ENCODE data around the gene LTBP2. TPM values are rescaled to one million over a fixed set of nuclear protein-coding genes. Genes with fewer than 3 reads are reported as not detected.

LTBP2 gene
- total RNA-seq, 2 experiments from 2014 or later: 0.04 to 0.37 TPM

DNA sequence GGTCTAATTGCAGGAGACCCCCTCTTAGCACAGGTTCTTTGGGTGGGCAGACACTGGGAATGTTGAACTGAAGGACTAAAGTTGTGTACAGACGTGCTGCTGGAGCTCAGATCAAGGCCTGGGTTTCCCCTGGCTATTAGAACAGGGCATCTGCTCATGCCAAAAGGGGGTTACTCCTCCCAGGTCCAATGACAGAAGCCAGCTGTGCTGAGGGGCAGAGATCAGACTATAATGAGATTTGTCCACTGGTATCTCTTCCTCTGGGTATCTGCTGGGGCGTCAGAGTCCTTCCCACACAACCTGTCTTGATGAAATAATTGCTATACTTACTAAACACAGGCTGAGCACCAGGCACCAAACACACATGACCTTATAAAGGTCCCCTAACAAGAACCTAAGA, 42.6 kb downstream of the LTBP2 start:
- no peak for DNase-seq
- Mint-ChIP-seq H3K4me3 (no peak overlapping the region), H3K27me3 (peaks cover 6% of the 10 kb centered on the region), H3K9me3 (ENCODE audit: low read depth) (no peaks in the 10 kb centered on the region), H3K36me3 (ENCODE audit: low read depth) (no peaks in the 10 kb centered on the region), H3K27ac (no peak overlapping the region), H3K4me1 (peaks cover 27% of the 10 kb centered on the region)
- ChIA-PET CTCF (interaction anchor here (0.8 to 1.3 kb wide), 3 partner anchors 40 to 377 kb away, joined by 3 to 6 read pairs (median 3); no protein-coding TSS in a partner anchor), POLR2A (interaction anchor here (0.9 kb wide), 1 partner anchor 273 kb away, joined by 3 read pairs; no protein-coding TSS in a partner anchor)
- no peak for ATAC-seq
- intact Hi-C loops (cut with DNase I, micrococcal nuclease): no loop called here

DNA sequence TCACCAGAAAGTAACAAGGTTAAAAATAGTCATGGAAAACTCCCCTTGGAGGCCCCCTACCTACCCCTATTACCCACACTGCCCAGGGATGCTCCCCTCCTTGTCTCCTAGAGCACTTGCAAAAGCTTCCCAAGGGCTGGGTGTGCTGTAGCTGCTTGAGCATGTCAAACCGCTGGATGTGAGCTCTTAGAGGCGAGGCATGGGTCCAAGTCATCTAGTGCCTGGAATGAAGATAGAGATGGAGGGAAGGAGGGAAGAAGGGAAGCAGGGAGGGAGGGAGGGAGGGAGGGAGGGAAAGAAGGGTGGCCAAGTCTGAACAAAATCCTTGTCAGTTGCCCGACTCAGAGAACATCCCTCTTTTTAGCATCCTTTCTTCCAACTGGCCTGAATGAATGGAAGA, 43.1 kb downstream of the LTBP2 start:
- DNase-seq (no peak), ATAC-seq (no peak)
- Mint-ChIP-seq H3K27ac (no peak overlapping the region), H3K27me3 (peaks cover 6% of the 10 kb centered on the region), H3K4me3 (no peak overlapping the region), H3K4me1 (peaks cover 22% of the 10 kb centered on the region), H3K36me3 (ENCODE audit: low read depth) (no peaks in the 10 kb centered on the region), H3K9me3 (ENCODE audit: low read depth) (no peaks in the 10 kb centered on the region)
- intact Hi-C loops (cut with DNase I, micrococcal nuclease): no loop called here
- ChIA-PET POLR2A (no interaction called here), CTCF (interaction anchor here (1.3 kb wide), 1 partner anchor 40 kb away, joined by 6 read pairs; no protein-coding TSS in a partner anchor)

GRCh38 chr14:74568380-74568649, 43.7 kb downstream of the LTBP2 start:
- DNase-seq: no peak
- CTCF ChIA-PET: no interaction called here
- H3K4me1 Mint-ChIP-seq: peaks cover 18% of the 10 kb centered on the region
- no peaks in the 10 kb centered on the region for H3K9me3 Mint-ChIP-seq (ENCODE audit: low read depth)
- H3K27me3 Mint-ChIP-seq: peaks cover 4% of the 10 kb centered on the region
- intact Hi-C loops (cut with DNase I, micrococcal nuclease): no loop called here
- no peak for ATAC-seq
- no peaks in the 10 kb centered on the region for H3K36me3 Mint-ChIP-seq (ENCODE audit: low read depth)
- no peak overlapping the region for H3K27ac Mint-ChIP-seq
- POLR2A ChIA-PET: no interaction called here
- H3K4me3 Mint-ChIP-seq: no peak overlapping the region

DNA sequence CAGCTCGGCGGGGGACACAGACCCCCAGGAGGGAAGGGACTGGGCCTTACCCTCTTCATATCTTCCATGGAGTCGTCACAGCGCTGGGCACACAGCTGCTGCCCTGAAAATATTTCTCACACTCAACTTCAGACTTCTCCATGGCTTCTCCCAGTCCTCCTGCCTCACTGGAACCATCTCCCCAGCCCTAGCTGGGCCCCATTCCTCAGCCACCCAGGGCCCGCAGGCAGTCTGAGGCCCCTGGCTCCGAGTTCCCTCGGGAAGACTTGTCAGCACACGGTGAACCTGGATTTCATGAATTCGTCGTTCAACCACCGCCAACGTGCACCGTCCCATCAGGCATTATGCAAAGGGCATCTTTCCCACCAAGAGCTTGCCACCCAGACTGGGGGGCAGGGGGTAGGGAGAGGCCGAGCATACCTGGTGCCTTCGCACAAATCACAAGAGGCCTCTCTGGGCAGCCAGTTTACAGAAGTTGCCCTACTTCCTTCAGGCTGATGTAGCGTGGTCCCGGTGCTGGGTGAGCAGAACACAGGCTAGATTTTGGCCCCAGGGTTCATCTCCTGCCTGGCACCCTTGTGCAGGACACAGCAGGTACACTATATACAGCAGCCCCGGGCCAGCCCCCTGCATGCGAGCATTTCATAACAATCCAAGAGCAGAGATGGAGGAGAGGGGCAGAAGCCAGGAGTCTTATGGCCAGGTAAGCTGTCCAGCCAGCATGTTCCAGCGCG, 44.2 kb downstream of the LTBP2 start:
- intact Hi-C loops (cut with DNase I, micrococcal nuclease): no loop called here
- Mint-ChIP-seq H3K36me3 (ENCODE audit: low read depth) (no peaks in the 10 kb centered on the region), H3K4me1 (peaks cover 15% of the 10 kb centered on the region), H3K9me3 (ENCODE audit: low read depth) (no peaks in the 10 kb centered on the region), H3K4me3 (no peak overlapping the region), H3K27me3 (peaks cover 4% of the 10 kb centered on the region), H3K27ac (no peak overlapping the region)
- ChIA-PET POLR2A (no interaction called here), CTCF (no interaction called here)
- ATAC-seq: no peak
- DNase-seq: no peak

- Mint-ChIP-seq H3K4me1 (peaks cover 9% of the 10 kb centered on the region), H3K9me3 (ENCODE audit: low read depth) (no peaks in the 10 kb centered on the region), H3K4me3 (no peak overlapping the region), H3K27me3 (peaks cover 2% of the 10 kb centered on the region), H3K27ac (no peak overlapping the region), H3K36me3 (ENCODE audit: low read depth) (no peaks in the 10 kb centered on the region)
- intact Hi-C loops (cut with DNase I, micrococcal nuclease): no loop called here
- no peak for ATAC-seq
- DNase-seq: no peak
- ChIA-PET CTCF (interaction anchor here (0.7 to 1.4 kb wide), 2 partner anchors 10 to 42 kb away, joined by 3 to 5 read pairs; no protein-coding TSS in a partner anchor), POLR2A (no interaction called here)
These were observed 44.8 kb downstream of the LTBP2 start for GRCh38 chr14:74567219-74567618.

DNA sequence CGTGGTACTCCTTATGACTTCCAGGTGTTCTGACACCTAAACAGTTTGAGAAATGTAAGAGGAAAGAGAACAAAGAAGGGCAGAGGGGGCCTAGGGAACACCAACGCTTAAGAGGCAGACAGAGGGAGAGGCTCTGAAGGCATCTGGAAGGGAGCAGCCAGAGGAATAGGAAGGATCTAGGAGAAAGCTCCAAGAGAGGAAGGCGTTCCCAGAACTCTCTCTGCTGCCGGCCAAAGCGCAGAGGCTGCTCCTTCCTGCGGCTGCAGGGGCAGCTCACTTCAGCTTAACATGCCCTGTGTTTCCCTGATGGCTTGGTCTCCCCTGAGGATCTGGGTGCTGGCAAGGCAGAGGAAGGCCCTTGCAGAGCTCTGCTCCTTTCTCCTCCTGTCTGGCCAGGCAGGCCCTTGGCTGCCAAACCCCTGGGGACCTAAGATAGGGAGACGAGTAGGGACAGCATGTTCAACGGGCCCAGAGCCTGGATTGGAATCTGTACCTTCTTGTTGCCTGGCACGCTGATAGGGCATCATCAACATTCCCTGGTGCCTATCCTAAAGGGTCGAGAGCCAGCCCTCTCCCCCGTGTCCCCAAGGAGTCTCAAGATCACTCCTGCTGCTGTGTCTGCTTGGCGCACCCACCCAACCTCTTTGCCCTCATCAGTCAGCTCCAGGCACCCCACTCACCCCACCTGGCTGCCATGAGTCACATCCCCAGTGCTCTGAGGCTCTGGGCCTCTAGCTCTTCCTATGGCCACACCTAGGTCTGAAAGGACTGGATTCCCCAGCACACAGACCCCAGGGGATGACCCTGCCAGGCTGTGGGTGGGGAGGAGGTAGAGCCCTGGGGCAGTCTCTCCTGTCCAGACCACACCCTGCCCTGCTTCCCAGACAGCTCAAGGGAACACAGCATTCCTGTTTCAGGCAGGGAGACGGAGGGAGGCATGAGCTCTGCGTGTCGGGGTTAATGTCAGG, 45.6 kb downstream of the LTBP2 start:
- H3K27me3 Mint-ChIP-seq: peaks cover 2% of the 10 kb centered on the region
- intact Hi-C loops (cut with DNase I, micrococcal nuclease): no loop called here
- H3K4me3 Mint-ChIP-seq: no peak overlapping the region
- no peak overlapping the region for H3K27ac Mint-ChIP-seq
- CTCF ChIA-PET: interaction anchor here (0.6 to 1.4 kb wide), 3 partner anchors 11 to 46 kb away, joined by 3 to 5 read pairs (median 3); partner anchors contain the start of gene LTBP2
- POLR2A ChIA-PET: interaction anchor here (0.6 kb wide), 1 partner anchor 224 kb away, joined by 5 read pairs; no protein-coding TSS in a partner anchor
- peaks cover 1% of the 10 kb centered on the region for H3K4me1 Mint-ChIP-seq
- H3K9me3 Mint-ChIP-seq (ENCODE audit: low read depth): no peaks in the 10 kb centered on the region
- H3K36me3 Mint-ChIP-seq (ENCODE audit: low read depth): no peaks in the 10 kb centered on the region
- DNase-seq (no peak), ATAC-seq (no peak)

GRCh38 chr14:74563586-74564159, 48.4 kb downstream of the LTBP2 start:
- no peak for DNase-seq
- CTCF ChIA-PET: no interaction called here
- Mint-ChIP-seq H3K9me3 (ENCODE audit: low read depth) (no peaks in the 10 kb centered on the region), H3K27me3 (no peaks in the 10 kb centered on the region), H3K4me3 (no peak overlapping the region), H3K36me3 (ENCODE audit: low read depth) (no peaks in the 10 kb centered on the region), H3K27ac (no peak overlapping the region), H3K4me1 (no peaks in the 10 kb centered on the region)
- POLR2A ChIA-PET: no interaction called here
- ATAC-seq: no peak
- intact Hi-C loops (cut with DNase I, micrococcal nuclease): no loop called here

GRCh38 chr14:74563233-74563585, 48.8 kb downstream of the LTBP2 start:
- ChIA-PET POLR2A (no interaction called here), CTCF (interaction anchor here (0.7 kb wide), 1 partner anchor 10 kb away, joined by 4 read pairs; no protein-coding TSS in a partner anchor)
- H3K27me3 Mint-ChIP-seq: no peaks in the 10 kb centered on the region
- DNase-seq (no peak), ATAC-seq (no peak)
- H3K36me3 Mint-ChIP-seq (ENCODE audit: low read depth): no peaks in the 10 kb centered on the region
- no peaks in the 10 kb centered on the region for H3K9me3 Mint-ChIP-seq (ENCODE audit: low read depth)
- no peak overlapping the region for H3K27ac Mint-ChIP-seq
- intact Hi-C loops (cut with DNase I, micrococcal nuclease): no loop called here
- H3K4me1 Mint-ChIP-seq: no peaks in the 10 kb centered on the region
- H3K4me3 Mint-ChIP-seq: no peak overlapping the region

- peak; percentile 57 for ATAC-seq
- H3K9me3 Mint-ChIP-seq (ENCODE audit: low read depth): no peaks in the 10 kb centered on the region
- H3K4me1 Mint-ChIP-seq: no peaks in the 10 kb centered on the region
- H3K4me3 Mint-ChIP-seq: no peak overlapping the region
- H3K36me3 Mint-ChIP-seq (ENCODE audit: low read depth): no peaks in the 10 kb centered on the region
- peak; percentile 18 for DNase-seq
- no peaks in the 10 kb centered on the region for H3K27me3 Mint-ChIP-seq
- POLR2A ChIA-PET: no interaction called here
- CTCF ChIA-PET: interaction anchor here (0.7 kb wide), 1 partner anchor 10 kb away, joined by 4 read pairs; no protein-coding TSS in a partner anchor
- intact Hi-C loops (cut with DNase I, micrococcal nuclease): no loop called here
- no peak overlapping the region for H3K27ac Mint-ChIP-seq
These were observed 49.4 kb downstream of the LTBP2 start for GRCh38 chr14:74562515-74563232.

GRCh38 chr14:74558655-74559054, 53.4 kb downstream of the LTBP2 start:
- intact Hi-C loops (cut with DNase I, micrococcal nuclease): no loop called here
- Mint-ChIP-seq H3K4me3 (no peak overlapping the region), H3K27me3 (no peaks in the 10 kb centered on the region), H3K36me3 (ENCODE audit: low read depth) (no peaks in the 10 kb centered on the region), H3K4me1 (peaks cover 2% of the 10 kb centered on the region), H3K9me3 (ENCODE audit: low read depth) (no peaks in the 10 kb centered on the region), H3K27ac (no peak overlapping the region)
- CTCF ChIA-PET: interaction anchor here (0.7 kb wide), 1 partner anchor 52 kb away, joined by 3 read pairs; no protein-coding TSS in a partner anchor
- POLR2A ChIA-PET: no interaction called here
- no peak for ATAC-seq
- no peak for DNase-seq

- ATAC-seq: no peak
- H3K36me3 Mint-ChIP-seq (ENCODE audit: low read depth): no peaks in the 10 kb centered on the region
- intact Hi-C loops (cut with DNase I, micrococcal nuclease): no loop called here
- H3K4me1 Mint-ChIP-seq: peaks cover 2% of the 10 kb centered on the region
- no peak overlapping the region for H3K4me3 Mint-ChIP-seq
- POLR2A ChIA-PET: no interaction called here
- H3K9me3 Mint-ChIP-seq (ENCODE audit: low read depth): no peaks in the 10 kb centered on the region
- no peaks in the 10 kb centered on the region for H3K27me3 Mint-ChIP-seq
- no peak overlapping the region for H3K27ac Mint-ChIP-seq
- DNase-seq: no peak
- CTCF ChIA-PET: interaction anchor here (0.5 to 1.0 kb wide), 2 partner anchors 97 to 107 kb away, joined by 3 read pairs; no protein-coding TSS in a partner anchor
These were observed 54.3 kb downstream of the LTBP2 start for GRCh38 chr14:74557691-74558090.
